A549 (cell line): ENCODE results near the gene TTR.

Experiments
- PBX3 ChIP-seq: IDR thresholded peaks from 2 replicates; pipeline ENCODE4 v1.6.1; 2012
- RAD21 ChIP-seq, 2 experiments: fragments of >200 bp in 1 of 2; sonication (Bioruptor Twin) in 1 of 2; formaldehyde crosslinking in 1 of 2; IDR thresholded peaks in 1 of 2; conservative IDR thresholded peaks in 1 of 2; 2 replicates in 1 of 2; 3 replicates in 1 of 2; pipeline ENCODE4 v1.6.1; 2012 to 2018; ENCODE audit warnings: inconsistent platforms in 1 of 2
- TF ChIP-seq, protein P1 (sequence below): fragments of >200 bp; sonication (Bioruptor Twin); formaldehyde crosslinking; IDR thresholded peaks from 3 replicates; pipeline ENCODE4 v1.5.1; 2016
- TF ChIP-seq, protein P2 (sequence below): fragments of >200 bp; sonication (Bioruptor Twin); formaldehyde crosslinking; IDR thresholded peaks from 3 replicates; pipeline ENCODE4 v1.6.1; 2016

DNA sequence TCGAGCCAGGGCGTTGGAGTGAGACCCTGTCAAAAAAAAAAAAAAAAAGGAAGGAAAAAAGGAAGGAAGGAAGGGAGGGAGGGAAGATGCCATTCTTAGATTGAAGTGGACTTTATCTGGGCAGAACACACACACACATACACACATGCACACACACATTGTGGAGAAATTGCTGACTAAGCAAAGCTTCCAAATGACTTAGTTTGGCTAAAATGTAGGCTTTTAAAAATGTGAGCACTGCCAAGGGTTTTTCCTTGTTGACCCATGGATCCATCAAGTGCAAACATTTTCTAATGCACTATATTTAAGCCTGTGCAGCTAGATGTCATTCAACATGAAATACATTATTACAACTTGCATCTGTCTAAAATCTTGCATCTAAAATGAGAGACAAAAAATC, 564 bp upstream of the TTR start:
- TF ChIP-seq, protein P1, sequence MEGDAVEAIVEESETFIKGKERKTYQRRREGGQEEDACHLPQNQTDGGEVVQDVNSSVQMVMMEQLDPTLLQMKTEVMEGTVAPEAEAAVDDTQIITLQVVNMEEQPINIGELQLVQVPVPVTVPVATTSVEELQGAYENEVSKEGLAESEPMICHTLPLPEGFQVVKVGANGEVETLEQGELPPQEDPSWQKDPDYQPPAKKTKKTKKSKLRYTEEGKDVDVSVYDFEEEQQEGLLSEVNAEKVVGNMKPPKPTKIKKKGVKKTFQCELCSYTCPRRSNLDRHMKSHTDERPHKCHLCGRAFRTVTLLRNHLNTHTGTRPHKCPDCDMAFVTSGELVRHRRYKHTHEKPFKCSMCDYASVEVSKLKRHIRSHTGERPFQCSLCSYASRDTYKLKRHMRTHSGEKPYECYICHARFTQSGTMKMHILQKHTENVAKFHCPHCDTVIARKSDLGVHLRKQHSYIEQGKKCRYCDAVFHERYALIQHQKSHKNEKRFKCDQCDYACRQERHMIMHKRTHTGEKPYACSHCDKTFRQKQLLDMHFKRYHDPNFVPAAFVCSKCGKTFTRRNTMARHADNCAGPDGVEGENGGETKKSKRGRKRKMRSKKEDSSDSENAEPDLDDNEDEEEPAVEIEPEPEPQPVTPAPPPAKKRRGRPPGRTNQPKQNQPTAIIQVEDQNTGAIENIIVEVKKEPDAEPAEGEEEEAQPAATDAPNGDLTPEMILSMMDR = no peak
- TF ChIP-seq RAD21 (conservative IDR thresholded peaks at IDR 0.05 in 1 of 2, IDR thresholded peaks at IDR 0.05 in 1 of 2) (no peak), PBX3 (no peak)
- TF ChIP-seq, protein P2, sequence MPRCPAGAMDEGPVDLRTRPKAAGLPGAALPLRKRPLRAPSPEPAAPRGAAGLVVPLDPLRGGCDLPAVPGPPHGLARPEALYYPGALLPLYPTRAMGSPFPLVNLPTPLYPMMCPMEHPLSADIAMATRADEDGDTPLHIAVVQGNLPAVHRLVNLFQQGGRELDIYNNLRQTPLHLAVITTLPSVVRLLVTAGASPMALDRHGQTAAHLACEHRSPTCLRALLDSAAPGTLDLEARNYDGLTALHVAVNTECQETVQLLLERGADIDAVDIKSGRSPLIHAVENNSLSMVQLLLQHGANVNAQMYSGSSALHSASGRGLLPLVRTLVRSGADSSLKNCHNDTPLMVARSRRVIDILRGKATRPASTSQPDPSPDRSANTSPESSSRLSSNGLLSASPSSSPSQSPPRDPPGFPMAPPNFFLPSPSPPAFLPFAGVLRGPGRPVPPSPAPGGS = no peak
